22Rv1 (cell line): ENCODE data around the gene ITPKB.
"Not testable (repeated sequence)": the region's sequence is repeated elsewhere in the genome, so short reads cannot be mapped to it uniquely, and the experiment has no call there.

Source experiments
- H3K27ac ChIP-seq: fragments of 450-650 bp; 2 replicates; pipeline ENCODE4 v1.5.1; 2017
- CTCF ChIP-seq: fragments of 450-650 bp; IDR thresholded peaks from 2 replicates; pipeline ENCODE4 v1.5.1; 2017; ENCODE audit warnings: mild to moderate bottlenecking
- ZFX ChIP-seq: fragments of 450-650 bp; IDR thresholded peaks from 2 replicates; pipeline ENCODE4 v1.6.1; 2017; ENCODE audit warnings: antibody characterized with exemption, borderline replicate concordance

Gene ITPKB

GRCh38 chr1:226641671-226642231, 97.3 kb downstream of the ITPKB start:
- TF ChIP-seq CTCF = no peak
- TF ChIP-seq ZFX = no peak
- no peak overlapping the region for H3K27ac ChIP-seq

- TF ChIP-seq ZFX (no peak), CTCF (no peak)
- no peak overlapping the region for H3K27ac ChIP-seq
Observed at GRCh38 chr1:226640321-226641136, 98.6 kb downstream of the ITPKB start.

GRCh38 chr1:226639631-226640061, 99.4 kb downstream of the ITPKB start:
- H3K27ac ChIP-seq = no peak overlapping the region
- TF ChIP-seq CTCF = no peak
- no peak for TF ChIP-seq ZFX

- not testable (repeated sequence) for H3K27ac ChIP-seq
Observed at GRCh38 chr1:226639206-226639605, 99.9 kb downstream of the ITPKB start.

- TF ChIP-seq ZFX (no peak), CTCF (no peak)
- no peak overlapping the region for H3K27ac ChIP-seq
Observed at GRCh38 chr1:226638608-226639007, 100.5 kb downstream of the ITPKB start.

- TF ChIP-seq ZFX (no peak), CTCF (no peak)
- no peak overlapping the region for H3K27ac ChIP-seq
Observed at GRCh38 chr1:226638001-226638601, 101.0 kb downstream of the ITPKB start.

GRCh38 chr1:226637147-226637935, 101.7 kb downstream of the ITPKB start:
- TF ChIP-seq ZFX = no peak
- TF ChIP-seq CTCF = no peak
- no peak overlapping the region for H3K27ac ChIP-seq
